ELR (cell line): ENCODE measurements around the gene STUB1.
A peak's percentile ranks its signal among the peaks of the same experiment; 100 is the strongest.

Experiments used
- DNase-seq: peaks from one replicate; pipeline ENCODE4 v3.0.0-alpha.2; 2015; ENCODE audit warnings: low read depth

The STUB1 gene

GRCh38 chr16:712740-713250, 32.6 kb downstream of the STUB1 start:
- peak; percentile 97 for DNase-seq

- DNase-seq = peak; percentile 71
These were observed 33.9 kb downstream of the STUB1 start for GRCh38 chr16:714079-714478.

- DNase-seq = peak; percentile 91
These were observed 34.6 kb downstream of the STUB1 start, which contains the start of gene METRN for GRCh38 chr16:714558-715476. Gene METRN, plus strand, starts transcription at chr16:715118. Its CDS starts 172 bp downstream, at chr16:715290.

- DNase-seq = peak; percentile 53
These were observed 35.4 kb downstream of the STUB1 start for GRCh38 chr16:715477-716199.

- DNase-seq = peak; percentile 38
These were observed 36.0 kb downstream of the STUB1 start for GRCh38 chr16:716200-716568.

- DNase-seq = no peak
These were observed 36.6 kb downstream of the STUB1 start for GRCh38 chr16:716768-717325.

GRCh38 chr16:717450-718245, 37.4 kb downstream of the STUB1 start:
- DNase-seq = no peak

GRCh38 chr16:718389-718788, 38.2 kb downstream of the STUB1 start:
- DNase-seq = no peak

- no peak for DNase-seq
These were observed 38.7 kb downstream of the STUB1 start for GRCh38 chr16:718922-719321.

- DNase-seq = peak; percentile 54
These were observed 39.7 kb downstream of the STUB1 start for GRCh38 chr16:719815-720446.

GRCh38 chr16:720447-720989, 40.3 kb downstream of the STUB1 start:
- DNase-seq = peak; percentile 79

GRCh38 chr16:720990-721764, 41.0 kb downstream of the STUB1 start, which contains the start of gene ANTKMT:
Gene ANTKMT, plus strand, starts transcription at chr16:721146. Its CDS starts 129 bp downstream, at chr16:721275.
- peak; percentile 73 for DNase-seq

GRCh38 chr16:721765-722540, 41.7 kb downstream of the STUB1 start:
- no peak for DNase-seq

- DNase-seq = no peak
These were observed 42.8 kb downstream of the STUB1 start for GRCh38 chr16:722835-723633.

- no peak for DNase-seq
These were observed 43.5 kb downstream of the STUB1 start for GRCh38 chr16:723695-724094.

- no peak for DNase-seq
These were observed 44.2 kb downstream of the STUB1 start for GRCh38 chr16:724188-725040.

- DNase-seq = no peak
These were observed 44.8 kb downstream of the STUB1 start for GRCh38 chr16:725041-725376.
